NCI-H82 (cell line): ENCODE data around the gene NCDN.

ENCODE experiments used
- DNase-seq: peaks from one replicate; lab custom pipeline; 2025; lab: John Stamatoyannopoulos, UW

Gene NCDN

DNA sequence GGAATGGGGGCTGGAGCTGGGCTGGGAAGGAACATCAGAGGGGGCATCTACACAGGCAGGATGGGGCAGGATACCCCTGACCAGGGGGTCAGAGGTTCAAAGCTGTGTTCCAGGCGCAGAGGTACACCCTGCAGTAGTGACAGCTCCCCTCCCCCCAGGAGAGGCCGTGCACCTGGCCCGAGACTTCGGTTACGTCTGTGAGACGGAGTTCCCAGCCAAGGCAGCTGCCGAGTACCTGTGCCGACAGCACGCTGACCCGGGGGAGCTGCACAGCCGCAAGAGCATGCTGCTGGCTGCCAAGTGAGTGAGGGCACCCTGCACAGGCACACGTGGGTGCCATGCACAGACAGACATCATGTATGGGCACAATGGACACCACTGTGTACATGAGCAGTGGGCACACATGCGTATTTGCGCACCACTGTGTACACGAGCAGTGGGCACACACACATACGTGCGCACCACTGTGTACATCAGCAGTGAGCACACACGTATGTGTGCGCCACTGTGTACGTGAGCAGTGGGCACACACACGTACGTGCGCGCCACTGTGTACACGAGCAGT, 33.0 kb downstream of the NCDN start:
- no peak for DNase-seq

GRCh38 chr1:35591211-35591610, 33.6 kb downstream of the NCDN start:
- no peak for DNase-seq

DNA sequence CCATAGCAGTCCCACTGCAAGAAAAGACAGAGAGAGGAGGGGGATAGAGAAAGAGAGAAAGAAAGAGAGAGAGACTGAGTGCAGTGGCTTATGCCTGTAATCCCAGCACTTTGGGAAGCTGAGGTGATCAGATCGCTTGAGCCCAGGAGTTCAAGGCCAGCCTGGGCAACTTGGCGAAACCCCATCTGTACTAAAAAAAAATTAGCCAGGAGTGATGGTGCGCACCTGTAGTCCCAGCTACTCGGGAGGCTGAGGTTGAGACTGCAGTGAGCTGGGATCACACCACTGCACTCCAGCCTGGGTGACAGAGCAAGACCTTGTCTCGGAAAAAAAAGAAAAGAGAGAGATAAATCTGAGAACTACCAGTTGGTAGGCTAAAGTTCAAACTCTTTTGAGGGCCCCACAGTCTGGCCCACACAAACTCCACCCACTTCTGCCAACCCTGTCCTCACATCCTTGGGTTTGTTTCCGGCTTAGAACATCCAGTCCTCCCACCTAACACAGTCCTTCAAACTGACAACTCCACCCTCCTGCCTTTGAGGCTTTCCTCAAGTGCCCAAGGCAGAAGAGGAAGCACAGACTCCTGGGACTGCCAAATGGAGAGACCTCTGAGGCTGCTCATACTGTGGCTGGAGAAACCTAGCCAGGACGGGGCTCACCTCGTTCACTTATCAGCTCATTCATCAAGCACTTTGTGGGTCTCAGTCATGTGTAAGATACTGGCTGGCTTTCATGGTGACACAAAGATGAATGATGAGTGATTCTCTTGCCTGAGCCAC, 35.6 kb downstream of the NCDN start:
- DNase-seq, result no peak

DNA sequence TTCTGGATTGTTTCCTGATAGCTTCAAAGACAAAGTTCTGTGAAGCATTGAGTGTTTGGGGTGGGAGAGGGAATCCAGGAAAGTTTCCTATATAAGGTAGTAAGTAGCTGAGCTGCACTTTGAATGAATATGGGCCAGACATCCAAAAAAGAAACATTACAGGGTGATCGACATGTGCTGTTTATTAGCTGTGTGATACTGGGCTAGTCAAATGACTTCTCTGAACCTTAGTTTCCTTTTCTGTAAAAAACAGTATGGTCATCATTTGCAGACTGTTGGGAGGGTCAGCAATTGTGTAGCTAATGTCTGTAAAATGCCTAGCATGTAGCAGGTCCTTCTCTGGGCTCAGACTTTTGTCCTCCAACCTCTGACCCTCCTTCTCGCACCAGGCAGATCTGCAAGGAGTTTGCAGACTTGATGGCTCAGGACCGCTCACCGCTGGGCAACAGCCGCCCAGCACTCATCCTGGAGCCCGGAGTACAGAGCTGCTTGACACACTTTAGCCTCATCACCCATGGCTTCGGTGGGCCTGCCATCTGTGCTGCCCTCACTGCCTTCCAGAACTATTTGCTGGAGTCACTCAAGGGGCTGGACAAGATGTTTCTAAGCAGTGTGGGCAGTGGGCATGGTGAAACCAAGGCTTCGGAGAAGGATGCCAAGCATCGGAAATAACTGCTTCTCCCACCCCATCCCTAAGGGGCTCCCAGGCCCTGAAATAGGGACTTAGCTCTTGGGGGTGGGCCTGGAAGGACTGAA, 36.6 kb downstream of the NCDN start:
- no peak for DNase-seq

DNA sequence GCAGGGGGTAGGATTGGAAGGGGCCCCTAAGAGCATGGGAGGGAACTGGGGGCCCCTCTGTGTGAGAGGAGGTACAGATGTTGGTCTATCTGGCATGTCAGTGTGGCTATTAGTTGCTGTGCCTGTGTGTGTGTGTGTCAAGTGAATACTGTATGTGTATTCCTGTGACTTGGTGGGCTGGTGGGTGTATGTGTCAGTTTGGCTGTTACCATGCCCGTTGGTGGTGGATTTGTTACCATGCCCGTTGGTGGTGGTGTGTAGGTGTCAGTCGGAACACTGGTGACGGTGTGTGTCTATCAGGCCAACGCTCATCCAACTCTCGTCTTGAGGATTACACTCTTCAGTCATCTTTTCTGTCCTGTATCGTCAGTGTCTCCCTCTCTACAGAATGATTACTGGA, 38.1 kb downstream of the NCDN start:
- DNase-seq, result no peak

GRCh38 chr1:35597870-35598269, 40.3 kb downstream of the NCDN start:
- no peak for DNase-seq

DNA sequence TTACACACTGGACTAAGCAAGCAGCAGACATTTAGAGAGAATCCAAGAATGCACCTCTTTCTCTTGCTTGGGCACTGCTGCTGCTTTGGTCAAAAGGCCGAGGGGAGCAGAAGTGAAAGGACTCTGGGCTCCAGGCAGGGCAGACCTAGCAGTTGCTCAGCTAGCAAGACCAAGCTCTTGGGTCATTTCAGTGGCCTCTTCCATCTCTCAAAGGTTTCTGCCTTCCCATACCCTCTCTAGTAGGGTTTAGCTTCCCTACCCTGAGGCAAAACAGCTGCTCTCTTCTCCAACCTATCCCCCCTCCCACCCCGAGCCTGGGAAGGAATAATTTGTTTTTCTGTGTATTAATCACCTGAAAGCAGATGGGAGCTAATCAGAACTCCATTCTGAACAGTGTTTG, 41.3 kb downstream of the NCDN start:
- DNase-seq, result no peak

DNA sequence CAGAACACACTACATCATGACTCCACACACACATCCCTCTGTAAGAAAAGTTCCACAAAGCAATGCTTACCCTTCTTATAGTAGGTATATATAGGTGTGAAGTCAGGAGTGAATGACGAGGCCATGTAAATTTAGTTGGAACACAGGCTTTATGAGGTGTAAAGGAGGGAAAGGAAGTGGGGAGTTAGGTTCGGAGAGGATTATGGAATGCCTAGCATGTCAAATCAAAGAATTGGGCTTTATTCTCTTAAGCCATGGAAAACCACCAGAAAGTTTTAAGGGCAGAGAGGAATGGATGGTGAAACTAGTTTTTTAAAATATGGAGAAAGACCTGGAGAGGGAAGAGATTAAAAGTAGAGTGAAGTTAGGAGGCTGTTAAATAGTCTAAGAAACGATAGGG, 41.8 kb downstream of the NCDN start:
- no peak for DNase-seq

- DNase-seq, result no peak
Observed at GRCh38 chr1:35600593-35600992, 43.0 kb downstream of the NCDN start.

DNA sequence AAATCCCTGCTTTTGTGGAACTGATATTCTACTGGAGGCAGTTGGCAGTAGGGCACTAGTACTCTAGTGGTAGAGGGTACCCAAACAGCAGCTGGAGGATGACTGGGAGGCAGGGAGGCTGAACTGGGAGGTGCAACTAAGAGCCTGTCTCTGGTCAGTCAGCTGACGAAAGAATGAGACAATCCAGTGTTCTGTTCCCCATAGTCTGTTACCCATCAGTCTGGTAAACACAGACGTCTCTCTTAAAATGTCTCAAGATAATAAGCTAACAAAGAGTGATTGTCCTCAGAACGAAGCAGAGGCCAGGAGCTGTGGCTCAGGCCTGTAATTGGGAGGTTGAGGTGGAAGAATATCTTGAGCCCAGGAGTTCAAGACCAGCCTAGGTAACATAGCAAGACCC, 45.9 kb downstream of the NCDN start:
- DNase-seq, result no peak

GRCh38 chr1:35603941-35604340, 46.3 kb downstream of the NCDN start:
- no peak for DNase-seq

- DNase-seq, result no peak
Observed at GRCh38 chr1:35605071-35605866, 47.7 kb downstream of the NCDN start.

DNA sequence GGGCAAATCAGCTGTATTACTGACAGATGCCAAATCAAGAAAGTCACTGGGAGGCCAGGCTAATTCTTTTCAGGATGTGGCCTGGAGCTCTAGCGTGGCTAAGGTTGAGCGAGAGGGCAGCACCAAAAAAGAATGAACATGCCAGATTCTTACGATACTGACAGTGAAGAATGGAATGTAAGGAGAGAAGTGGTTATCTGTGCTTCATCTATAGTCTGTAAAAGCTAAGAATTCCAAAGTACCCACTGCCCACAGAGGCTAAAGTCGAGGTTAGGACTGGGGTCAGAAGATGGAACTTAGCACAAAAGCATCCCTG, 48.2 kb downstream of the NCDN start:
- DNase-seq, result no peak

DNA sequence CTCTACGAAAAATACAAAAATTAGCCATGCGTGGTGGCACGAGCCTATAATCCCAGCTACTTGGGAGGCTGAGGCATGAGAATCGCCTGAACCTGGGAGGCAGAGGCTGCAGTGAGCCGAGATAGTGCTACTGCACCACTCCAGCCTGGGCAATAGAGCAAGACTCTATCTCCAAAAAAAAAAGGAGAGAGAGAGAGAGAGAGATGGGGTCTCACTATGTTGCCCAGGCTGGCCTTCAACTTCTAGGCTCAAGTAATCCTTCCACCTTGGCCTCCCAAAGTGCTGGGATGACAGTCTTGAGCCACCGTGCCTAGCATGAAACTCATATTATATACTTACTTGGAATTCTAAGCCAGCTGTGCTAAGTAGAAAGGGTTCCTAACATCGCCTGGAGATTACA, 54.1 kb downstream of the NCDN start:
- no peak for DNase-seq

DNA sequence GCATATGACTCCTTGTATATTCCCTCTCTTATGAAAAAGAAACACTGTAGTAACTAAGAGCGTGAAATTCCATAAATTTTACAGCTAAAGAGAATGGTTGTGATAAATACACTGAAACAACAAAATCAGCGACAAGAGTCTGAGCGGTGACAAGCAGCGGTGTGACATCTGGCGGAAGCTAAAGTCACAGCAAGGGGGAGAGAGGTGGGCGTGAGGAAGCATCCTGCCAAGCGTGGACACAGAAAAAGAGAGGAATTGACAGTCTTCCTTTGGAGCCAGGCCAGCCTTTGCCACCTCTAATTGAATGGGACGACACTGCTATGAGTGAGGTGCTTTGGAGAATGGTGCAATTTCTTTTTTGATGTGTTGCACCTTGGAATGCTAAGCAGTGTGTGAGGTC, 57.8 kb downstream of the NCDN start:
- DNase-seq, result no peak
